BLaER1 treated with 17β-estradiol and CSF1 and Interleukin-3, amounts not matched to agents 10 nM and 100 nM (cell line): ENCODE data around the gene NNAT.

ENCODE experiments used
- H3K27ac ChIP-seq, 11 experiments: shearing (Covaris generic); formaldehyde crosslinking; 2 replicates each; pipeline ENCODE4 v1.8.1; 2022
- H3K27me3 ChIP-seq, 11 experiments: shearing (Covaris generic); formaldehyde crosslinking; 2 replicates each; pipeline ENCODE4 v1.8.1; 2022
- H3K36me3 ChIP-seq, 11 experiments: shearing (Covaris generic); formaldehyde crosslinking; 2 replicates each; pipeline ENCODE4 v1.8.1; 2022
- H3K4me1 ChIP-seq, 10 experiments: shearing (Covaris generic); formaldehyde crosslinking; 2 replicates each; pipeline ENCODE4 v1.8.1; 2022
- H3K4me2 ChIP-seq, 11 experiments: shearing (Covaris generic); formaldehyde crosslinking; 2 replicates each; pipeline ENCODE4 v1.8.1; 2022
- H3K4me3 ChIP-seq, 10 experiments: shearing (Covaris generic); formaldehyde crosslinking; 2 replicates each; pipeline ENCODE4 v1.8.1; 2022
- H3K9ac ChIP-seq, 11 experiments: shearing (Covaris generic); formaldehyde crosslinking; 2 replicates each; pipeline ENCODE4 v1.8.1; 2022
- H3K9me3 ChIP-seq, 11 experiments: shearing (Covaris generic); formaldehyde crosslinking; replicated peaks in 1 of 11; 2 replicates each; pipeline ENCODE4 v1.8.1; 2022
- H4K20me1 ChIP-seq, 11 experiments: shearing (Covaris generic); formaldehyde crosslinking; 2 replicates each; pipeline ENCODE4 v1.8.1; 2022
- Cebpa-rat ChIP-seq, 11 experiments: shearing (Covaris generic); IDR thresholded peaks; 2 replicates each; pipeline ENCODE4 v1.8.1; 2022

The NNAT gene

DNA sequence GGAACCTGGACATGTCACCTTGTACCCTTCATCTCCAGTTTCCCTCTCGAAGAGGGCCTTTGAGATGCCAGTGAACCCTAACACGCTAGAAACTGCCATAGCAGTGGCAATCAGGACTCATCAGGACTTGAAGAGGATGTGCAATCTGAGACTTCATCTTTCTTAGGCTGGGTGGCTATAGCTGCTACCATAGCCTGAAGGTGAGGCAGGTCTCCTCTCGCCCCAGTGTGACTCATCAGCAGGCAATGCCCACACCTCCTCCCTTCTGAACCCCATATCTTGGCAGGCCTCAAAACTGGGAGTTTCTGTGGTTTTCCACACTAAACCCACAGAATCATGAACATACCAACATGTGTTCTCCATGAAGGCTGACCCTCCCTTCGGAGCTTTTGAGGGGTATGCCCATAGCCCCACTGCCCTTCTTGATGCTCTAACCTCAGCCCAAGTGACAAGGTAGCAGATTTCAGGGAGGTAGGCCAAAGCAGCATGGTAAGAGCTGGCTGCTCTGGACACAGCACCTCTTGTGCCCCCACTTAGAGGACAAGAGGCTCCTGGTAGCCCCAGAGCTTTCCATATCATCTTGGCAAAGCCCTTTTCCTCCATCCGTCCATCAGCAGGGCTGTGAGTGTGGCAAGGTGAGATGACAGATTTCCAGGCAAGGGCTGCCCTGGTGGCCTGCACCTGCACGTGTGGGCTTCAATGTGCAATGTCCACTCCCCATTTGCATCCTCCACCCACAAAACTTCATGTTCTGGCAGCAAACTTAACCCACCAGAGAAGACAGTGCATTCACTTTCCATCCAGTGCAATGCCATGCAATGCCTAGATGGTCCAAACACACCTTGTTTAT, 4.0 kb downstream of the NNAT start:
- Histone ChIP-seq H3K27me3 (peaks cover 0 to 36% (median 24%) of the 10 kb centered on the region in 11 experiments; a peak in 17 of 22 replicates), H3K4me2 (peak overlapping the region; percentile 84 to 100 (median 98); a peak in 21 of 22 replicates), H3K9me3 (peaks cover 0 to 24% (median 16%) of the 10 kb centered on the region in 11 experiments; a peak in 19 of 22 replicates), H3K36me3 (peaks cover 11 to 54% (median 16%) of the 10 kb centered on the region in 11 experiments), H3K4me3 (peak overlapping the region in 2 of 10 experiments; percentile 81 to 89; a peak in 2 of 20 replicates), H3K4me1 (peaks cover 24 to 40% (median 30%) of the 10 kb centered on the region in 10 experiments), H4K20me1 (peaks cover 48 to 67% (median 61%) of the 10 kb centered on the region in 11 experiments), H3K27ac (no peak overlapping the region), H3K9ac (peak overlapping the region in 1 of 11 experiments; percentile 96; a peak in 2 of 22 replicates)
- TF ChIP-seq Cebpa-rat (IDR thresholded peaks at IDR 0.05), result no peak

DNA sequence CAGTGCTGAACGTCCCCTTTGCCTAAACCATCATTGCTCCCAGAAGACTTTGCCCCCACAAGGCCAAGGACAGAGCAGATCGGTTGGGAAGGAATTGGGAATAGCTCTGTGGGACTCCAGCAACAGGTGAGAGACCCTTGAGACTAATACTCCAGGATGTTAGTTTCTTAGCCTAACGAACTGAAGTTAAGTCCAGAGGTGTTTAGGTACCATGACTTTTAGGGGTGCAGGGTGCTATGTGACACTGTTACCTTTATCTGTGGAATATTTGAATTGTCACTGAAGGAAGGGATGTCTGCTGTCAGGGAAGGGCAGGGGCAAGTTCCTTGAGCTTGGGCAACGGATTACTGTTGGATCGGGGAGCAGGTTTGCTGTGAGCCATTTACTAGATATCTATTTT, 4.8 kb downstream of the NNAT start:
- Histone ChIP-seq H3K36me3 (peaks cover 7 to 47% (median 9%) of the 10 kb centered on the region in 11 experiments), H3K4me3 (peak overlapping the region in 6 of 10 experiments; percentile 31 to 99 (median 90); a peak in 9 of 20 replicates), H3K9ac (peak overlapping the region in 3 of 11 experiments; percentile 3 to 96 (median 93); a peak in 3 of 22 replicates), H3K27me3 (peaks cover 0 to 36% (median 24%) of the 10 kb centered on the region in 11 experiments; a peak in 17 of 22 replicates), H3K4me2 (peak overlapping the region; percentile 84 to 100 (median 98)), H3K27ac (no peak overlapping the region), H4K20me1 (peaks cover 45 to 60% (median 54%) of the 10 kb centered on the region in 11 experiments), H3K9me3 (peaks cover 0 to 17% (median 12%) of the 10 kb centered on the region in 11 experiments; a peak in 19 of 22 replicates), H3K4me1 (peaks cover 24 to 40% (median 30%) of the 10 kb centered on the region in 10 experiments)
- no peak for TF ChIP-seq Cebpa-rat (IDR thresholded peaks at IDR 0.05)

DNA sequence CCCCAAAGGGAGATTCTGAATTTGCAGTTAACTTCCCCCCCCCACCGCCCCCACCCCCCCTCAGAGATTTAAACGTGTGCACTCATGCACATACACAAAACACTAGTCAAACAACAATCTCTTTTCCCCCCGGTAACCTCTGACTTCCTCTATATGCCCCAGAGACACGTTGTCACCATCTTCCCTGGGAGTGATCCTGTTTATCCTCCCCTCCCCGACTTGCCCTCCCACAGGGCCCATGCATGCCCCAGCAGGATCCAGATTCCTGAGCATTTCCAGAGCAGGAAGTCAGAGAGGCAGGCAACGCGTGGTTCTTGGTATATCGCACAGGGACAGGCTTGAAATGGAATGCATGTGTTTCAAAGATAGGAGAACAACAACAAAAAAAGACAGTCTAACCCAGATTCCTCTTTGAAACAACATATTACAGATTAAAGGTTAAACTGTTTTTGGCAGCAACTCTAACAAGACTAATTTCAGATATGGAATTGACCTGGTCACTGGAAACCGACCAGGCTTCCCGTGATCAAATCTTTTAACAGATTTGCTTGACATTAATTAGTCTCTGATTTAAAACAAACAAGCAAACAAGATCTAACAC, 5.3 kb downstream of the NNAT start:
- Histone ChIP-seq H3K4me3 (peak overlapping the region; percentile 81 to 100 (median 96)), H3K27me3 (peaks cover 0 to 36% (median 24%) of the 10 kb centered on the region in 11 experiments; a peak in 17 of 22 replicates), H3K4me1 (peaks cover 24 to 40% (median 30%) of the 10 kb centered on the region in 10 experiments), H3K36me3 (peaks cover 2 to 41% (median 4%) of the 10 kb centered on the region in 11 experiments; a peak in 21 of 22 replicates), H3K4me2 (peak overlapping the region; percentile 84 to 100 (median 98)), H3K27ac (peak overlapping the region in 8 of 11 experiments; percentile 1 to 98 (median 98); a peak in 11 of 22 replicates), H3K9me3 (peaks cover 0 to 12% (median 6%) of the 10 kb centered on the region in 11 experiments; a peak in 19 of 22 replicates), H4K20me1 (peaks cover 44 to 55% (median 49%) of the 10 kb centered on the region in 11 experiments), H3K9ac (peak overlapping the region; percentile 89 to 100 (median 95))
- no peak for TF ChIP-seq Cebpa-rat (IDR thresholded peaks at IDR 0.05)

DNA sequence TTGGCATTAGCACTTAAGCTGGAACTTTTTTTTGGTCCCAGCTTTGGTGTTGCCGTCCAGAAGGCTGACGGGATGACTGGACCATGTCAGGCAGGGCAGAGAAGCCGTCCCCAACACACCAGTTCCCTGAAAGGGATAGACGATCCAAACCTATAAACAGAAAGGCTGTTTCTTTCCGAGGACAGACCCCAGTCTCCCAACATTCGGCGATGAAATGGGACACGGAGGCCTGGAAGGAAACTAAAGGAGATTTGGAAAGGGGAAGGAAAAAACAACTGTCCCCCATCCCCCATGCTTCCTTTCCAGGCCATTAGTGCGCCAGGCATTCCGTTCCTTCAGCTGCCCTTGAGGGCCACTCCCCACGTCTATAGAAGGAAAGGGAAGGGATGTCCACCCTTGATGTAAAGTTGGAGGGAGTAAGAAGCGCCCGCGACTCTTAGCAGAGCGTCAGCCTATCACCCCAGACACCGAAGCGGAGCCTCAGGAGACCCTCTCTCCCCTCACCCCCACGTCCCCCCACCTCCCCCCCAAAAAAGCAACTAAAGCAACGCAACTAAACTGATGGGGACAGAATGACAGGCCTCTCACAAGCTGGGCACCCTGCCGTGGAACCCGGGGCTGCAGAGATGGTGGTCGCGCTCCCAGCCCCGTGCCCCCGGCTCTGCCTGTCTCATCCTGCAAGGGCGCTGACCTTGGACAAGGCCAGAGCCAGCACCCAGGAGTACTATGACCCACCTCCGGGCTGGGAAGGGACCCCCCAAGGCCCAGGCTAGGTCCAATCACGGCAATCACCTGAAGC, 6.0 kb downstream of the NNAT start:
- Histone ChIP-seq H3K9me3 (peaks cover 0 to 6% (median 0%) of the 10 kb centered on the region in 11 experiments; a peak in 6 of 22 replicates), H3K4me3 (peak overlapping the region; percentile 81 to 100 (median 96)), H3K9ac (peak overlapping the region; percentile 89 to 100 (median 95)), H4K20me1 (peaks cover 37 to 49% (median 45%) of the 10 kb centered on the region in 11 experiments), H3K36me3 (peaks cover 0 to 34% (median 0%) of the 10 kb centered on the region in 11 experiments; a peak in 7 of 22 replicates), H3K4me1 (peaks cover 24 to 40% (median 30%) of the 10 kb centered on the region in 10 experiments), H3K27ac (peak overlapping the region; percentile 94 to 100 (median 98)), H3K4me2 (peak overlapping the region; percentile 84 to 100 (median 98)), H3K27me3 (peaks cover 0 to 36% (median 24%) of the 10 kb centered on the region in 11 experiments; a peak in 17 of 22 replicates)
- TF ChIP-seq Cebpa-rat (IDR thresholded peaks at IDR 0.05), result no peak

DNA sequence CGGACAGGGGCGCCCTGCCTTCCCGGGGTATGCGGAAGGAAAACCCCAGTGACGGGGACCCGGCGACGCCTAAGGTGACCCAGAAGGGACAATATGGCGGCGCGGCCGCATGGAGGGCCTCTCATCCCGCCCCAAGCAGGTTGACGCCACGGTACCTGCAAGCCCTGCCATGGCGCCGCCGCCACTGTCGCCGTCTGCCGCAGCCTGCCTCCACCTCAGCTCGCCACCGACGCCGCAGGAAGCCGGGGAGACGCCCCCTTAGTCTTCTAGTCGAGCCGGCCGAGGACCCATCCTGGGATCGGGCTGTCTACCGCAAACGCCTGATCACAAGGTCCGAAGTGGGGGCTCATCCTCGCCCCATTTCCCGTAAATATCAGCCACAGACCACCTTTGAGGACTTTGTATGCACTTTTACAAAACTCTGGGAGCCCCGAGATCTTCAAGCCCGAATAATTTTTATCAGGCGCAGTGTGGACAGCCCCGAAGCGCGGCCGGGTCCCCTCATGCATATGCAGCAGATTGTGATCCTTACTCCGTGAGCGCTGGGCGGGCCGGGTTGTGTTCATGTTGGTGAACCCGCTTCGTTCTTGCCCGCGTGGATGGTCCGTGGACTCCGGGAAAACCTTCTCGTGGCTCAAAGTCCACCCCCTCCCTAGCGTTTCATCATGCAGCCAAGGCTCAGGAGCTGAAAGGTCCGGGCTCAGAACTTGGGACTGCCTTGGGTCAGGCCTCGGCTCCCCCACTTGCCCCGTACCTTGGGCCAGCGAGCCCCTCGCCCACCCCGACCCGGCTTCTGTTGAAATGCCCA, 6.8 kb downstream of the NNAT start, which contains the start of gene BLCAP:
BLCAP (minus strand) TSS at position 239 of the 808 bp plus-strand sequence. CDS start 8,702 bp downstream, outside the sequence.
- TF ChIP-seq Cebpa-rat (IDR thresholded peaks at IDR 0.05), result no peak
- Histone ChIP-seq H3K4me2 (peak within 1 kb of the TSS; percentile 84 to 100 (median 98)), H3K27me3 (peaks cover 0 to 36% (median 24%) of the 10 kb centered on the region in 11 experiments; a peak in 17 of 22 replicates), H3K4me3 (peak within 1 kb of the TSS; percentile 81 to 100 (median 96)), H3K9ac (peak within 1 kb of the TSS; percentile 89 to 100 (median 95)), H3K27ac (peak within 1 kb of the TSS; percentile 94 to 100 (median 98)), H3K9me3 (peaks cover 0 to 4% (median 0%) of the 10 kb centered on the region in 11 experiments; a peak in 1 of 22 replicates), H4K20me1 (peaks cover 32 to 45% (median 41%) of the 10 kb centered on the region in 11 experiments), H3K36me3 (peaks cover 0 to 29% (median 0%) of the 10 kb centered on the region in 11 experiments; a peak in 7 of 22 replicates), H3K4me1 (peaks cover 24 to 41% (median 32%) of the 10 kb centered on the region in 10 experiments)

DNA sequence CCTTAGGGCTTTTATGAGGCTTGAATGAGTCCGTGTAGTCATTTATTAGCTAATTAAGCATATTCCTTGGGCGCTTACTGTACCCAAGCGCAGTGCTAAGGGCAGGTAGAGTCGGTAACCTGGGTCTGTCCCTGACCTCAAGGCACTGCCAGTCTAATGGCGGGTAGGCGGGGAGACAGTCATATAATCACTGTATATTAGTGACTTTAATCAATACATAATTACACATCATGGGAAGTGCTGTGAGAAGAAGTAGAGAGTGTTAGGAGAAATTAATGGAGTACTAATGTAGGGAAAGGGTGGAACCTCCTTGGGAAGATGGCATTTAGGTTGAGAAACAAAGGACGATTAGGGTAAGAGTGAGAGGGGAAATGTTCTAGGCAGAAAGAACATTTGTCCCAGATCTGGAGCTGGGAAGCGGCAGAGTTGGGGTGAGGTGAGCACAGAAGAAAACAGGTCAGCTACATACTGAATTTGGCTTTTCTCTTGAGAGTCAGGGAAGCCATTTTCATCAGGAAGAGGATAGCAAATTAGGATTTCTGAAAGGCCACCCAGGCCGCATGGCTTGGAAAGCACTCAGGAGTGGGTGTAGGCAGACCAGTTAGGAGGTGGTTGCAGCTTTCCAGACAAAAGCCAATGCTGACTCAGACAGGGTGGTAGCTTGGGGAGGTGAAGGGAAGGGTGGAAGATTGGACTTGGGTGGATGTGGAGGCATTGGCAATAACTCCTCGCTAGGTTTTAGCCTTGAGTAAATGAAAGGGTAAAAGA, 7.6 kb downstream of the NNAT start:
- peaks cover 24 to 48% (median 39%) of the 10 kb centered on the region in 10 experiments for H3K4me1 ChIP-seq
- no peak for TF ChIP-seq Cebpa-rat (IDR thresholded peaks at IDR 0.05)
- peak overlapping the region; percentile 84 to 100 (median 98) for H3K4me2 ChIP-seq
- peaks cover 24 to 38% (median 34%) of the 10 kb centered on the region in 11 experiments for H4K20me1 ChIP-seq
- H3K4me3 ChIP-seq, result peak overlapping the region; percentile 81 to 100 (median 96)
- H3K27me3 ChIP-seq, result peaks cover 0 to 34% (median 23%) of the 10 kb centered on the region in 11 experiments; a peak in 17 of 22 replicates
- peak overlapping the region; percentile 89 to 100 (median 95) for H3K9ac ChIP-seq
- H3K36me3 ChIP-seq, result peaks cover 0 to 21% (median 0%) of the 10 kb centered on the region in 11 experiments; a peak in 4 of 22 replicates
- peak overlapping the region; percentile 94 to 100 (median 98) for H3K27ac ChIP-seq
- H3K9me3 ChIP-seq, result no peaks in the 10 kb centered on the region
